B cell (primary cell): ENCODE results near the gene S1PR5. TPM values are rescaled to one million over a fixed set of nuclear protein-coding genes. Genes with fewer than 3 reads are reported as not detected.
A peak's percentile ranks its signal among the peaks of the same experiment; 100 is the strongest.

Experiments
- ATAC-seq: fragments of 200-7000 bp; cut with Tn5 transposase; one replicate; pipeline ENCODE4 v1.10.0; 2021; ENCODE audit warnings: low read depth, mild to moderate bottlenecking, moderate number of reproducible peaks, moderate library complexity
- CTCF ChIA-PET: fragments of 350-600 bp; sonication (Branson Sonifier 250); formaldehyde crosslinking; loops from one replicate; lab custom pipeline; 2021; ENCODE audit warnings: antibody characterized with exemption, inconsistent platforms; lab: Charles Lee
- POLR2A ChIA-PET: fragments of 350-600 bp; sonication (Branson Sonifier 250); formaldehyde crosslinking; loops from one replicate; lab custom pipeline; 2021; ENCODE audit warnings: antibody characterized with exemption; lab: Charles Lee
- DNase-seq: peaks from one replicate; pipeline ENCODE4 v3.0.0; 2013
- H2AFZ ChIP-seq: 2 replicates; pipeline ENCODE4 v1.6.1; 2012; ENCODE audit warnings: mild to moderate bottlenecking, low read depth, low read length; ENCODE audit not compliant: insufficient read depth, poor library complexity, severe bottlenecking
- H3K27ac ChIP-seq, 2 donors: 1 replicate in 1 of 2; 2 replicates in 1 of 2; pipeline ENCODE4 v1.5.1; 2012 to 2013; ENCODE audit warnings: low read length in 2 of 2, mild to moderate bottlenecking in 2 of 2, moderate library complexity in 1 of 2
- H3K27me3 ChIP-seq, 4 experiments: fragments of 200-600 bp in 1 of 4; sonication (generic) in 1 of 4; replicated peaks in 1 of 4; 1 replicate in 2 of 4; 2 replicates in 2 of 4; pipeline versions ENCODE4 v1.6.1 to v1.7.0; 2013 to 2016; ENCODE audit warnings: low read length in 3 of 4, mild to moderate bottlenecking in 2 of 4, mixed read lengths in 1 of 4, moderate library complexity in 1 of 4; ENCODE audit not compliant: insufficient read depth in 4 of 4, control insufficient read depth in 3 of 4; ENCODE audit errors: control extremely low read depth in 1 of 4
- H3K36me3 ChIP-seq, 2 experiments: replicated peaks in 1 of 2; 1 replicate in 1 of 2; 2 replicates in 1 of 2; pipeline versions ENCODE4 v1.6.1 to v1.7.1; 2013; ENCODE audit warnings: low read length in 1 of 2; ENCODE audit not compliant: insufficient read depth in 2 of 2, control insufficient read depth in 1 of 2; ENCODE audit errors: control extremely low read depth in 1 of 2, extremely low read depth in 1 of 2
- H3K4me1 ChIP-seq, 2 donors: fragments of 200-600 bp in 1 of 2; sonication (generic) in 1 of 2; 1 replicate in 1 of 2; 2 replicates in 1 of 2; pipeline versions ENCODE4 v1.5.1 to v1.6.1; 2013 to 2017; ENCODE audit warnings: low read length in 2 of 2; ENCODE audit not compliant: control insufficient read depth in 2 of 2, insufficient read depth in 2 of 2
- H3K4me2 ChIP-seq: replicated peaks from 2 replicates; pipeline ENCODE3; 2012; ENCODE audit warnings: mild to moderate bottlenecking, low read depth, low read length; ENCODE audit not compliant: poor library complexity, severe bottlenecking
- H3K4me3 ChIP-seq, 5 experiments: fragments of 200-600 bp in 1 of 5; sonication (generic) in 1 of 5; 1 replicate in 3 of 5; 2 replicates in 2 of 5; pipeline versions ENCODE4 v1.5.1 to v1.7.0; 2011 to 2016; ENCODE audit warnings: low read length in 4 of 5, mild to moderate bottlenecking in 4 of 5, low read depth in 2 of 5, control low read depth in 1 of 5, moderate library complexity in 1 of 5; ENCODE audit not compliant: insufficient read depth in 1 of 5; ENCODE audit errors: control extremely low read depth in 1 of 5, extremely low read depth in 1 of 5
- H3K79me2 ChIP-seq: fragments of 200-600 bp; sonication (generic); one replicate; pipeline ENCODE4 v1.6.0; 2016; ENCODE audit warnings: low read length; ENCODE audit not compliant: control insufficient read depth, insufficient read depth
- H3K9ac ChIP-seq: fragments of 200-600 bp; sonication (generic); 2 replicates; pipeline ENCODE4 v1.6.1; 2017; ENCODE audit warnings: mild to moderate bottlenecking, low read length, moderate library complexity
- H3K9me3 ChIP-seq, 3 donors: one replicate each; pipeline versions ENCODE4 v1.6.1 to v1.7.1; 2013; ENCODE audit warnings: low read length in 2 of 3; ENCODE audit not compliant: control insufficient read depth in 2 of 3, insufficient read depth in 1 of 3; ENCODE audit errors: control extremely low read depth in 1 of 3
- H4K20me1 ChIP-seq: 2 replicates; pipeline ENCODE4 v1.6.0; 2012; ENCODE audit warnings: mild to moderate bottlenecking, low read length; ENCODE audit not compliant: insufficient read depth, control insufficient read depth, poor library complexity, severe bottlenecking
- H3K27ac Mint-ChIP-seq: one replicate; pipeline ENCODE4 v1.8.0; 2021; ENCODE audit warnings: mixed read lengths
- H3K27me3 Mint-ChIP-seq: one replicate; pipeline ENCODE4 v1.8.0; 2021; ENCODE audit warnings: mixed read lengths
- H3K4me1 Mint-ChIP-seq: one replicate; pipeline ENCODE4 v1.8.0; 2021; ENCODE audit warnings: mixed read lengths
- H3K4me3 Mint-ChIP-seq: one replicate; pipeline ENCODE4 v1.8.0; 2021; ENCODE audit warnings: mixed read lengths
- H3K9me3 Mint-ChIP-seq: one replicate; pipeline ENCODE4 v1.8.0; 2022; ENCODE audit warnings: mixed read lengths; ENCODE audit not compliant: insufficient read depth
- EZH2 ChIP-seq: IDR thresholded peaks from 2 replicates; pipeline ENCODE4 v1.6.1; 2012; ENCODE audit warnings: borderline replicate concordance, low read depth, mild to moderate bottlenecking, moderate library complexity, low read length; ENCODE audit not compliant: insufficient read depth, poor library complexity, severe bottlenecking
- WGBS: methylation state at CpG from one replicate; pipeline ENCODE4 v1.1.5; 2013; ENCODE audit warnings: missing lambda C conversion rate; ENCODE audit not compliant: insufficient coverage; 5-methylcytosine and 5-hydroxymethylcytosine counted together
- intact Hi-C: fragments of 100-400 bp; cut with micrococcal nuclease; formaldehyde crosslinking; loops from one replicate; pipeline ENCODE4 v1.10.0; 2022
- polyA plus RNA-seq: library from polyadenylated mRNA; depleted of rRNA; stranded (reverse); fragments of >200 nt; gene quantifications from 2 replicates; pipeline ENCODE4 v1.2.3, GENCODE V29; 2012
- total RNA-seq, 2 donors: library from RNA; stranded (reverse); fragments of 120-200 nt in 1 of 2; gene quantifications; 1 replicate in 1 of 2; 2 replicates in 1 of 2; pipeline versions ENCODE4 v1.2.3 to v1.2.4, GENCODE V29; 2013 to 2022
- TF ChIP-seq, protein P1 (sequence below): fragments of 200-600 bp; IDR thresholded peaks from one replicate; pipeline ENCODE4 v1.8.0; 2022; ENCODE audit warnings: antibody characterized with exemption, mild to moderate bottlenecking

The S1PR5 gene
- total and polyA plus RNA-seq, 2 donors (not counting 1 experiment from before 2014, with no cell fraction given) = 0.27 to 0.67 TPM

DNA sequence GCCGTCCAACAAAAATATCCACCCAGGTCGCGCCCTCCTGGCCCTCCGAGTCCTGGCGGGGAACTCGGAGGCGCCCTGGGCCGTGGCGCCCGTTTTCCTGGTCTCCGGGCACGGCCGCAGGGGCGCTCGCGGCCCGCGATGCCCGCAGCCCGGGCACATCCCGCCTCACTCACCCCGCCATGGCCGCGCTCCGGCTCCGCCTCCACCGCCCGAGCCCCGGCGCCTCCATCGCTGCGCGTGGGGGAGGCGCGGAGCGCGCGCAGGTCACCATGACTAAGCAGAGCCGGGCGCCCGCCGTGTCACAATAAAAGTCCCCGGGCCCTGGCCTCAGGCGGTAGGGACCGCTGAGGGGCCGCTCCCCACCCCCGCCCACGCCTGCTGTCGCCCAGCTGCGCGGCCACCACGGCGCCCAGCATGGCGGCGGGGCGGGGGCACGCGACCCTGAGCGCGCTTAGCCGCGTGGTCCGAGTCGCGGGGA, 14.7 kb downstream of the S1PR5 start:
- Histone ChIP-seq H2AFZ (peak overlapping the region; percentile 90), H3K9me3 (no peaks in the 10 kb centered on the region), H3K4me3 (peak overlapping the region in 4 of 5 experiments; percentile 72 to 87 (median 78)), H4K20me1 (no peaks in the 10 kb centered on the region), H3K27ac (peak overlapping the region; percentile 63 to 69), H3K9ac (peak overlapping the region; percentile 91), H3K27me3 (no peaks in the 10 kb centered on the region), H3K36me3 (peaks cover 0 to 10% of the 10 kb centered on the region in 2 experiments), H3K4me2 (peak overlapping the region; percentile 99), H3K4me1 (peaks cover 6 to 18% of the 10 kb centered on the region in 2 donors), H3K79me2 (peaks cover 27% of the 10 kb centered on the region)
- peaks cover 22% of the 10 kb centered on the region for H3K4me1 Mint-ChIP-seq
- TF ChIP-seq, protein P1, sequence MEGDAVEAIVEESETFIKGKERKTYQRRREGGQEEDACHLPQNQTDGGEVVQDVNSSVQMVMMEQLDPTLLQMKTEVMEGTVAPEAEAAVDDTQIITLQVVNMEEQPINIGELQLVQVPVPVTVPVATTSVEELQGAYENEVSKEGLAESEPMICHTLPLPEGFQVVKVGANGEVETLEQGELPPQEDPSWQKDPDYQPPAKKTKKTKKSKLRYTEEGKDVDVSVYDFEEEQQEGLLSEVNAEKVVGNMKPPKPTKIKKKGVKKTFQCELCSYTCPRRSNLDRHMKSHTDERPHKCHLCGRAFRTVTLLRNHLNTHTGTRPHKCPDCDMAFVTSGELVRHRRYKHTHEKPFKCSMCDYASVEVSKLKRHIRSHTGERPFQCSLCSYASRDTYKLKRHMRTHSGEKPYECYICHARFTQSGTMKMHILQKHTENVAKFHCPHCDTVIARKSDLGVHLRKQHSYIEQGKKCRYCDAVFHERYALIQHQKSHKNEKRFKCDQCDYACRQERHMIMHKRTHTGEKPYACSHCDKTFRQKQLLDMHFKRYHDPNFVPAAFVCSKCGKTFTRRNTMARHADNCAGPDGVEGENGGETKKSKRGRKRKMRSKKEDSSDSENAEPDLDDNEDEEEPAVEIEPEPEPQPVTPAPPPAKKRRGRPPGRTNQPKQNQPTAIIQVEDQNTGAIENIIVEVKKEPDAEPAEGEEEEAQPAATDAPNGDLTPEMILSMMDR = no peak
- TF ChIP-seq EZH2 = no peak
- WGBS = under 1% methylated on average over 65 of the region's 65 CpGs
- CTCF ChIA-PET = interaction anchor here (1.3 kb wide), 1 partner anchor 142 kb away, joined by 3 read pairs; no protein-coding TSS in a partner anchor
- H3K4me3 Mint-ChIP-seq = peak overlapping the region; percentile 88
- H3K9me3 Mint-ChIP-seq = no peaks in the 10 kb centered on the region
- H3K27ac Mint-ChIP-seq = peak overlapping the region; percentile 85
- POLR2A ChIA-PET = interaction anchor here (0.6 to 1.0 kb wide), 3 partner anchors 63 to 102 kb away, joined by 3 read pairs; partner anchors contain the start of gene KRI1
- DNase-seq = peak; percentile 87
- intact Hi-C loops = loop anchor here (1.0 to 5.0 kb wide), 5 partner anchors 42 to 154 kb away; partner anchors contain the start of gene CDC37
- H3K27me3 Mint-ChIP-seq = no peaks in the 10 kb centered on the region
- peak; percentile 87 for ATAC-seq

DNA sequence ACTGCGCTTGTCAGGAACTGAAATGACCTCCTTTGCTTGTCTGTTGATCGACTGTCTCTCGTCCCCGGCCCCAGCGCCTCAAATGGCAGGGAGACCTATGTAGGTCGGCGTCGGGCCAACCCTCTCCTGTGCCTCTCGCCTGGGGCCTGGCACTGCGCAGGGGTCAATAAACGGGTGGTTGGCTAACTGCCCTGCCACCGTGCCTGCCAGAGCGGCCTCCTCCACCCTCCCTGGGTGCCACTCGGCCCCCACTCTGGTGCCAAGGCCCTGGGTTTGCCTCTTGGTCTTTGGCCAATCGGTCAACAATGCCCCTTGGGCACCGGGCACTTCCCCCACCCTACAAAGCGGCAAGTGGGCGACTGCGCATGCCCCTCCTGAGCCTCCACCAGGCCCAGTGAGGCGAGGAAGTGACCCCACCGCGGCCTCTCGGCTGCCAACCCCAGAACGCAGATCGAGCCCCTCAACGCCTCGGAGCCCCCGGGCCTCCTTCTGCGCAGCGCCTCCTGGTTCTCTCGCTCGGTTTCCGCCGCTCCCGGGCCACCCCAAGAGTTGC, 15.2 kb downstream of the S1PR5 start:
- ATAC-seq = peak; percentile 18
- Histone ChIP-seq H3K4me3 (peak overlapping the region; percentile 45 to 87 (median 73)), H3K36me3 (peaks cover 0 to 10% of the 10 kb centered on the region in 2 experiments), H2AFZ (peak overlapping the region; percentile 90), H4K20me1 (no peaks in the 10 kb centered on the region), H3K9ac (peak overlapping the region; percentile 91), H3K27ac (peak overlapping the region; percentile 63 to 69), H3K79me2 (peaks cover 32% of the 10 kb centered on the region), H3K27me3 (no peaks in the 10 kb centered on the region), H3K9me3 (no peaks in the 10 kb centered on the region), H3K4me1 (peaks cover 6 to 18% of the 10 kb centered on the region in 2 donors), H3K4me2 (peak overlapping the region; percentile 99)
- Mint-ChIP-seq H3K4me3 (peak overlapping the region; percentile 88), H3K4me1 (peaks cover 26% of the 10 kb centered on the region), H3K27ac (peak overlapping the region; percentile 85), H3K27me3 (no peaks in the 10 kb centered on the region), H3K9me3 (no peaks in the 10 kb centered on the region)
- no peak for DNase-seq
- WGBS = 2% methylated on average over 35 of the region's 35 CpGs
- intact Hi-C loops = loop anchor here (1.0 to 5.0 kb wide), 4 partner anchors 41 to 100 kb away; partner anchors contain the start of gene CDC37
- CTCF ChIA-PET = no interaction called here
- TF ChIP-seq, protein P1 = no peak
- TF ChIP-seq EZH2 = no peak
- POLR2A ChIA-PET = interaction anchor here (1.0 kb wide), 1 partner anchor 64 kb away, joined by 3 read pairs; the partner anchor contains the start of gene KRI1
